ENCODE measurements around the gene LSS. TPM values are rescaled to one million over a fixed set of nuclear protein-coding genes. Genes with fewer than 3 reads are reported as not detected.

LSS gene
- polyA plus RNA-seq, 12 donors: 27.1 to 52.3 (median 33.1) TPM; not detected in 1

- no peak for DNase-seq
These were observed 8.2 kb downstream of the LSS start for GRCh38 chr21:46220275-46220810.

GRCh38 chr21:46219591-46220239 is 8.9 kb downstream of the LSS start:
- no peak for DNase-seq

GRCh38 chr21:46218906-46219590 is 9.5 kb downstream of the LSS start:
- no peak for DNase-seq

GRCh38 chr21:46217511-46218196 is 10.9 kb downstream of the LSS start:
- no peak for DNase-seq

DNA sequence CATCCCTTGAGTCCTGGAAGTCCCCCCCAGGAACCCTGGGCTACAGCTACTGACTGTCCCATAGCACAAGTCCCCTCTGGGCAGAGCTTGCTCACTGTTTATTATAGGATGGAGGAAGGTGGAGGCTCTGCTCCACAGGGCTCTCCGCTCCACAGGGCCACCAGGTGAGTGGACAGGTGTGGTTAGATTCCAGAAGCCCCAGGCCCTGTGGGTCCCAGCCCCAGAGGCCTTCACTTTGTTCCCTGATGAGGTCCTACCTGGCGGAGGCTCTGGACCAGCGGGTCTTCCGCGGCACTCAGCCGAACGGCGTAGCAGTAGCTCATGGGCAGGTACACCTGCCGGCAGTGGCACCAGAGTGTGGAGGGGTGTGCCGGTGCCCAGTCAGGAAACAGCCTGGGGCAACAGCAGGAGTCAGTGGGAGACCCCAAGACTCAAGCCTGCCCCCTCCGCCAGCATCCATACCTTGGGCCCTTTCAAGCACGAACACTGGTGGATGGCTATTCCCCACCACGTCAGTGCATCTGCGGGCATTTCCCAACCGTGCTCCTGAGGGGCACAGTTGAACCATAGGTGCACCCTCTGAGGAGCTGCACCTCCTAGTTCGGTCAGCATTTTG is 12.3 kb downstream of the LSS start:
- no peak for DNase-seq

- no peak for DNase-seq
These were observed 13.0 kb downstream of the LSS start for GRCh38 chr21:46215436-46216131.

DNA sequence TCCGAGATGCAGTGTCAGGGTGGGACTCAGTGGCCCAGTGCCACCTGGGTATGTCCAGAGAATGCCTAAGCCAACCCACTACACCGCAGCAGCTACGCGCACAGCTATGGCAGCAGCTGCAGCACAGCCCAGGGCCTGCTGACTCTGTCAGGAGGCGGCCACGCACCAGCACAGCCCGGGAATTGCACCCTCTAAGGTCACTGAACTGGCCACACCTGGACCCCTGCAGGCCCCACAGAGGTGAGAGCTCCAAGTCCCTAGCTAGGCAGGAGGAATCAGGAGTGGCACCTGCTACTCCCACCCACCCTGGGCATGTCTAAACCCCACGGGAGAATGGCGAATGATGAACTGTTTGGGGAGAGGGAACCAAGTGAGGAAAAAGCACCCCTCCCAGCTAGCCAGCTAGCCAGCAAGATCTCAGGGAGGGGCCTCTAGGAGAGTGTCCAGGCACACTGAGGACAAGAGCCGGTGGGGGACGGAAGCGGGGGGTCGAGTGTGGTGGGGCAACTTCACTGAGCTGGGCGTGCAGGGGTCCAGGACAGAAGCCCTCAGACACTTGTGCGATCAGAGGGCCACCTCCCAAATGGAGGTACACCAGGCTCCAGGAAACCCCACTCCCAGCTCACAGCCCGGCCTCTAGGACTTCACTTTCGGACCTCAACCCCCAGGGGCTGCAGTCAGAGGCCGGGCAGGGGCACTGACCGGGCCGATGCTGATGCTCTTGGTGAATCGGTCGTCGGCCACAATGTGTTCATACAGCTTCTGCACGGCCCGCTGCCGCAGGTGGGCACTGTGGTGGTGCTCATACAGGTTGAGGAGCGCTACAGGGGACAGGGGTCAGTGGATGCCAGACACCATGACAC is 13.9 kb downstream of the LSS start:
- DNase-seq: no peak

- no peak for DNase-seq
These were observed 14.8 kb downstream of the LSS start for GRCh38 chr21:46213620-46214286.

DNA sequence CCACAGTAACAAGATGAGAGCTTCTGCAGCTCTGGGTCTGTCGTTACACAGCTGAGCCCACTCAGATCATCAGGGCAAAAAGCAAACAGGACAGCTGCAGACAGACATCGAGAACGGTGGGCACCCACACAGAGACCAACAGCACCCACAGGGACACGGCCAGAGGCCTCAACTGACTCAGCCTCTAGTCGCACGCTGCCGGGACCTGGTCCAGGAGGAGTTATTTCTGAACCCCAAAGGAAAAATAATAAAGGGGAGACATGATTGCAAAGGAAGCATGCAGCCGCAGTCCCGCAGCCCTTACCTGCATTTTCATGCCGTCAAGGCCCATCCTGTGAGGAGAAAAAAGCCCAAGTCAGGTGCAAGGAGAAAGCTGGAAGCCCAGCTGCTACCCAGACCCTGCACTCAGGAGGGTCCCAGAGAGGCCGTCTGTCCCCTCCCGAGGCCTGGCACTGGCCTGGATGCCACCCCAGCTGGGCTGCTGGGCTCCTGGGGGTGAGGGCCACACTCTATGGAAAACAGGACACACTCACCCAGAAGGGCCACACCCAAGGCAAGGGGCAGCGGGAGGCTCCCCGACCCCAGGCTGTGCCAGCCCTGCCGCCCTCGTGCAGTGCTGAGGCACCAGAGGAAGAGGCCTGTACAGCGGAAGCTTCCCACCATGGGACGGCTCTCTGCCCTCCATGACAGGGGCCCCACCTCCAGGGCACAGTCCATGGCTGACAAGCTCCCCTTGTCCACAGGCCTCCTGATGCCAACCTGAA is 15.7 kb downstream of the LSS start:
- DNase-seq: no peak

DNA sequence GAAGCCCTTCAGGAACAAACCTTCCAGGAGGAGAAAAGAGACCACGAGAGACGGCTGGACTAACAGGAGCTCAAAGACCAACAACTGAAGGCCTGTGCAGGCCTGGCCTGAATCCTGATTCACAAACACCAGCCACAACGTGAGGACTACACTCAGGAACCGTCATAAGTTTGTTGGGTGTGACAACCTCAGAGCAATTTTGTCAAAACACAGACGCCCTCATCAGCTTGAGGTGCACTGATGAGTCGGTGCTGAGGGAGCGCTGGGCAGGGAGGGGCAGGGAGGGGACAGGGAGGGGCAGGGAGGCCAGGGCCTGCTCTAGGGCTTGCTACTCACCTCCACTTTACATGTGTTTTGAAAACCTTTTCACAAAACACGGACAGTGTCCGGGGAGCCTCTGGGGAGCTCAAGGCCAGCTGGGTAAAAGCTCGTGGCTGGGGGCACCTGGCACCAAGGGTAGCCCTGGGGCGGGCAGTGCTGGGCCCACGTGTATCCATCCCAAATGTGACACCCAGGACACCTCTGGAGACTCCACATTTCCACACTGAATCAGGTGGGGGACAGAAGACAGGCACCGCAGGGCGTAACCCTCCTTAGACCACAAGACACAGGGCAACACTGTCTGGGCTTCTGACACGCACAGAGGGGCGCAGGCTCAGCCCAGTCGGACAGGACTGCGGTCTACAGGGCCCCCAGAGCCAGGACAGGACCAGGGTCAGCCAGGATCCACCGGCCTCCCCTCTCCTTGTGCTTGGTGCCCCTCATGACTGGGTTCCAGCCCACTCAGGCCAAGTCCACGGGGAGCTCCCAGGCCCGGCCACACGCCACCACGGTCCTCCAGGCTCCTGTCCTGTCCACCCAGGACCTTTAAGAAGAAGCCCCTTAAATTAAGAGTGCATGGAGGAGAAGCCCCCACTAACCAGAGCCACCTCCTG is 16.5 kb downstream of the LSS start:
- no peak for DNase-seq

DNA sequence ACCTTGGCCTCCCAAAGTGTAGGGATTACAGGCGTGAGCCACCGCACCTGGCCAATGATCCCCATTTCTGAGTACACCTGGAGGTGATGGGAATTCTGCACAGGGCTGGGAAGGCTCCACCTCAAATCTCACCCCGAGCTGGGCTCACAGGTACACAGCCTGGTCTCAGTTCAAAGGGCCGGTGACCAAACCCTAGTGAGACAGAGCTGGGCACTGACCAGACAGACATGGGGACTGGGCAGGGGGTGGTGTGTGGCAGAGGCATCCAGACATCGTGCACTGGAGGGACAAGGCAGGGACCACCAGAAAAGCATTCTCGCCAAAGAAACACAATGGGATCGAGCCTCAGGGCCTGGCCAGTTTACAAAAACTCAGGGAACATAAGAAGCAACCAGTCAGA is 17.2 kb downstream of the LSS start:
- DNase-seq: no peak

DNA sequence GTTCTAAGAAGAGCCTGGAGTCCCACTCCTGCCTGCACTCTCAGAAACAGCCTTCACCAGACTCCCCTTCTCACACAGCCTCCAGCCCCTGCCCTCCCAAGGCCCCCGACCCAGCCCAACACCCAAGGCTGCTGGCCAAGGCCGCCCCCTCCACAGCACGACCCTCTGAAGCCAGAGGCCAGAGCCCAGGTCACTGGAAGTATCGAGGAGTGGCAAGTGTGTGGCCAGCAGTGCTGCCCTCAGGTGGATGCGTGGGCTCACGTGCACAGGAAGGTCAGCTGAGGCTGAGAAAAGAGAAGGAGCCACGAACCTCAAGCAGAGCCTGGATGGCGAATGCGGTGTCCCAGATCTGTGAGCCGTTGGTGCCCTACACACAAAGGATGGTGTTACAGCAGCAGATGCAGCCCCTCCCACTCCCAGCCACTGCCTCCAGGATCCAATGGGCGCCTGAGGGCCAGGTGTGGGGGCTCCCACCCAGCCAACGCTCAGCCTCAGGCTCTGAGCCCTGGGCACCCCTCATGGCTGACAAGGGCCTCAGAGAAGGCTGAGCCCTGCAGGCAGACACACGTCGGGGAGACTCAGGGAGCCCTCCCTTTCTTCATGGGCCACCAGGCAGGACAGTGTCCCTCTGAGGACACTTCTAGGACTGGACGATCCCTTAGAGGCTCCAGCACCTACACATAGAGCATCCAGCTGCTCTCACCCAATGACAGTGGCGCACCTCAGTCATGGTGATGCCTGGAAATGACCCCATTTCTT is 18.0 kb downstream of the LSS start:
- no peak for DNase-seq

DNA sequence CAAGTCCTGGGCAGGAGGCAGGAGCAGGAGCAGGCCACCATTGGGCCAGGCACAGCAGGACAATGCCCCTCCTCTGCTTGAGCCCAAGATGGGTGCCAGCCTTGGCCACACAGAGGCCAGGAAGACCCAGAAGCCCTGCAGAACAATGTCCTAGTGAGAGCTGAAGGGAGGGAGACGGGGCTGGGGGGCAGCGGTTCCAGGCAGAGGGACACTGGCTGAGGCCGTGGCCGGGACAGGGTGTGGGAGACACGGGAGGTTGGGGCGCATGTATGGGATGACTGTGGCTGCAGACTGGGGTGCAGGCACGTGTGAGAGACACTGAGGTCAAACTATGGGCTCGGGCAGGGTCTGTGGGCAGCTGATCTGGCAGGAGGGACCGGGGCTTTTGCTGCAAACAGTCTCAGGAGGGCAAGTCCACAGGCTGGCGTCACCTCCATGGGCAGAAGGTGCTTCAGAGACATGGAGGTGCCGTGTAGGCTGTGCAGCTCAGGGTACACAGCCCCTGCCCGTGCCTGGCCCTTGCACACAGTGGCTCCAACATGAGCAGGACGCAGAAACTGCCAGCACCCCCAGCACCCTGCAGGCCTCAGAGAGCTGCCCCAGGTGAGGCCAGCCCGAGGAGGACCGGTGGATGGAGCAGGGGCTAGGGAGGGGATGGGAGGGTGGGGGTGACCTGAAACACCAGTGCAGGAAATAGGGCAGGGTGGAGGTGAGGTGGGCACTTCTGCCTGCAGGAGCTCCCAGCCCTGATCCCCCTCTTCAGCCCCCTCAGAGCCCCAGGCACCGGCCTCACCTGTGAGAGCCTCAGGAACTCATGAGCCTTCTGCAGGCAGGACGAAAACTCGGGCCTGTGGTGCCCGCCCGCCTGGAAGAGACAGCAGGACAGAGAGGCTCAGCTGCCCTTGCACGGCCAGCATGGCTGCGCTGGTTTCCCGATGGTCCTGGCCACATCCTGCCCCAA is 19.5 kb downstream of the LSS start:
- no peak for DNase-seq

GRCh38 chr21:46207920-46208591 is 20.5 kb downstream of the LSS start:
- DNase-seq: no peak

All from muscle of arm (tissue), 12 donors.